OCI-LY7 (cell line): Measurements from ENCODE around the gene KLK1.

Source experiments
- EZH2phosphoT487 ChIP-seq: fragments of 200-600 bp; sonication (generic); IDR thresholded peaks from 2 replicates; pipeline ENCODE4 v1.6.1; 2018; ENCODE audit warnings: low read depth, borderline replicate concordance, mild to moderate bottlenecking, mixed run types, antibody characterized with exemption, low read length, moderate library complexity, mixed read lengths
- TF ChIP-seq, protein P1 (sequence below): fragments of 200-600 bp; sonication (generic); conservative IDR thresholded peaks from 2 replicates; pipeline ENCODE4 v1.5.1; 2014; ENCODE audit warnings: mild to moderate bottlenecking, antibody characterized with exemption, low read length, moderate library complexity, mixed read lengths

DNA sequence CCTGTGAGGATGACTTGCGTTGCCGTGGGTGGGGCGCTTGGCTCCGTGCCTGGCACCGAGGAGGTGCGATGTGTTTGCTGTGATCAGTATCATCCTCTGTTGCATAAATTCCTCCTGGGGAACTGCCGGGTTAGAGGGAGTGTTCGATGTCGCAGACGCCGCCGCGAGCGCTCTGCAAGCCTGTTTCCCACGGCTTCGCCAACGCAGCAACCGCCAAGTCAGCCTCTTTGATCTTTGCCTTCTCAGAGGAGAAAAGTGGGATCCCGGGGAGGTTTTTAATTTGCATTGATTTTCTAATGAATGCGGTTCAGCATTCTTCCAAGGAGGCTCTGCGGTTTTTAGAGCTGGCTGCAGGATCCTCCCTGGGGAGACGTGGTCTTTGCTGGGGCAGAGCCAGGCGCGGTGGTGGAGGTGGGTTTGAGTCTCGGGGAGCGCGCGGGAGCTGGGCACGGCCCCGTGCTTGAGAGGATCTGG, 45.7 kb downstream of the KLK1 start:
- TF ChIP-seq, protein P1, sequence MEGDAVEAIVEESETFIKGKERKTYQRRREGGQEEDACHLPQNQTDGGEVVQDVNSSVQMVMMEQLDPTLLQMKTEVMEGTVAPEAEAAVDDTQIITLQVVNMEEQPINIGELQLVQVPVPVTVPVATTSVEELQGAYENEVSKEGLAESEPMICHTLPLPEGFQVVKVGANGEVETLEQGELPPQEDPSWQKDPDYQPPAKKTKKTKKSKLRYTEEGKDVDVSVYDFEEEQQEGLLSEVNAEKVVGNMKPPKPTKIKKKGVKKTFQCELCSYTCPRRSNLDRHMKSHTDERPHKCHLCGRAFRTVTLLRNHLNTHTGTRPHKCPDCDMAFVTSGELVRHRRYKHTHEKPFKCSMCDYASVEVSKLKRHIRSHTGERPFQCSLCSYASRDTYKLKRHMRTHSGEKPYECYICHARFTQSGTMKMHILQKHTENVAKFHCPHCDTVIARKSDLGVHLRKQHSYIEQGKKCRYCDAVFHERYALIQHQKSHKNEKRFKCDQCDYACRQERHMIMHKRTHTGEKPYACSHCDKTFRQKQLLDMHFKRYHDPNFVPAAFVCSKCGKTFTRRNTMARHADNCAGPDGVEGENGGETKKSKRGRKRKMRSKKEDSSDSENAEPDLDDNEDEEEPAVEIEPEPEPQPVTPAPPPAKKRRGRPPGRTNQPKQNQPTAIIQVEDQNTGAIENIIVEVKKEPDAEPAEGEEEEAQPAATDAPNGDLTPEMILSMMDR: no peak
- TF ChIP-seq EZH2phosphoT487: no peak
